SKM-1 (cell line): Measurements from ENCODE around the gene TSHZ2.

Experiments
- DNase-seq: peaks from one replicate; lab custom pipeline; 2025; ENCODE audit not compliant: unreplicated experiment; lab: John Stamatoyannopoulos, UW

Gene TSHZ2

GRCh38 chr20:53126185-53126584 is 154.0 kb downstream of the TSHZ2 start:
- DNase-seq = no peak

- DNase-seq = no peak
Observed at GRCh38 chr20:53127027-53127426, 154.9 kb downstream of the TSHZ2 start.

GRCh38 chr20:53128004-53128403 is 155.8 kb downstream of the TSHZ2 start:
- no peak for DNase-seq

- DNase-seq = no peak
Observed at GRCh38 chr20:53129563-53129962, 157.4 kb downstream of the TSHZ2 start.

GRCh38 chr20:53130795-53131194 is 158.6 kb downstream of the TSHZ2 start:
- DNase-seq = no peak

GRCh38 chr20:53133125-53133524 is 161.0 kb downstream of the TSHZ2 start:
- DNase-seq = no peak

GRCh38 chr20:53133628-53134027 is 161.5 kb downstream of the TSHZ2 start:
- DNase-seq = no peak

- DNase-seq = no peak
Observed at GRCh38 chr20:53136473-53136872, 164.3 kb downstream of the TSHZ2 start.

GRCh38 chr20:53138454-53139262 is 166.5 kb downstream of the TSHZ2 start:
- no peak for DNase-seq

- DNase-seq = no peak
Observed at GRCh38 chr20:53141201-53142050, 169.3 kb downstream of the TSHZ2 start.

- DNase-seq = no peak
Observed at GRCh38 chr20:53142225-53143127, 170.3 kb downstream of the TSHZ2 start.

GRCh38 chr20:53146201-53146891 is 174.2 kb downstream of the TSHZ2 start:
- no peak for DNase-seq

GRCh38 chr20:53148771-53149147 is 176.6 kb downstream of the TSHZ2 start:
- DNase-seq = no peak

GRCh38 chr20:53149148-53149889 is 177.2 kb downstream of the TSHZ2 start:
- no peak for DNase-seq

GRCh38 chr20:53149890-53150205 is 177.7 kb downstream of the TSHZ2 start:
- no peak for DNase-seq

GRCh38 chr20:53150532-53150931 is 178.4 kb downstream of the TSHZ2 start:
- DNase-seq = no peak

GRCh38 chr20:53152228-53152627 is 180.1 kb downstream of the TSHZ2 start:
- DNase-seq = no peak

- no peak for DNase-seq
Observed at GRCh38 chr20:53154540-53154939, 182.4 kb downstream of the TSHZ2 start.

GRCh38 chr20:53157443-53158408 is 185.6 kb downstream of the TSHZ2 start:
- DNase-seq = no peak
